SK-N-MC (cell line): ENCODE measurements around the gene SLC9A9.

Experiments
- EZH2 ChIP-seq: fragments of 200-600 bp; sonication (generic); IDR thresholded peaks from one replicate; pipeline ENCODE4 v1.6.1; 2017; ENCODE audit warnings: antibody characterized with exemption
- FOXP2 ChIP-seq: optimal IDR thresholded peaks from 2 replicates; pipeline ENCODE3; 2011; ENCODE audit warnings: mild to moderate bottlenecking, moderate library complexity; ENCODE audit not compliant: insufficient read depth; ENCODE audit errors: extremely low read length, control extremely low read depth
- POLR2AphosphoS5 ChIP-seq: IDR thresholded peaks from 2 replicates; pipeline ENCODE4 v1.6.1; 2012; ENCODE audit warnings: mild to moderate bottlenecking, low read depth, low read length, borderline replicate concordance

DNA sequence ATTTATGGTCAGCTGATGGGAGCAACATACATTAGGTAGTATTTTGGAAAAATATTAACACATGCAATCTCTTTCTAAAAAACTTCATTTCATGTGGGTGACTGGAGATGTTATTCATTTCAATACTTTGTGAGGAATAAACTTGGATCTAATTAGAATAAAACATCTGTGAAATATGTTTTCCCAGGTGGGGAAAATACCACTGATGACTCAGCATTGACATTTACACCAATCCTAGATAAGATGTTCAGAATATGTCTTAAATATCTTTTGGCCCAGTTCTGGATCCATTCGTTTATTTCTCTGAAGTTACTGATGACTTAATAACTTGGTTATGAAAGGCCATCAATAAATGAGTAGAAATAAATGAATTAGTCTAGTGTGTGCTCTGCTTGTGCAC is 481.1 kb downstream of the SLC9A9 start:
- TF ChIP-seq EZH2, result no peak
- no peak for TF ChIP-seq POLR2AphosphoS5
- no peak for TF ChIP-seq FOXP2
